Naive B cell (primary cell): ENCODE data around the gene ZIK1. TPM values are rescaled to one million over a fixed set of nuclear protein-coding genes. Genes with fewer than 3 reads are reported as not detected.

Experiments used
- ATAC-seq, 2 donors: fragments of 150-1000 bp; cut with Tn5 transposase; 2 replicates each; pipeline ENCODE4 v1.10.0; 2021; ENCODE audit warnings: low read depth in 2 of 2, mild to moderate bottlenecking in 2 of 2, moderate library complexity in 2 of 2
- DNase-seq: peaks from one replicate; pipeline ENCODE4 v3.0.0; 2022
- H3K27ac Mint-ChIP-seq, 6 donors: one replicate each; pipeline ENCODE4 v1.8.0; 2020 to 2022; ENCODE audit warnings: mild to moderate bottlenecking in 6 of 6, mixed read lengths in 6 of 6, moderate library complexity in 5 of 6, inconsistent platforms in 2 of 6
- H3K27me3 Mint-ChIP-seq, 3 donors: one replicate each; pipeline ENCODE4 v1.8.0; 2021 to 2022; ENCODE audit warnings: mixed read lengths in 3 of 3, mild to moderate bottlenecking in 1 of 3
- H3K36me3 Mint-ChIP-seq, 2 donors: one replicate each; pipeline ENCODE4 v1.8.0; 2020 to 2022; ENCODE audit warnings: mixed read lengths in 2 of 2, inconsistent platforms in 1 of 2, mild to moderate bottlenecking in 1 of 2
- H3K4me1 Mint-ChIP-seq, 3 donors: one replicate each; pipeline ENCODE4 v1.8.0; 2020 to 2022; ENCODE audit warnings: mixed read lengths in 3 of 3, inconsistent platforms in 1 of 3, mild to moderate bottlenecking in 1 of 3, moderate library complexity in 1 of 3
- H3K4me3 Mint-ChIP-seq, 8 donors: one replicate each; pipeline ENCODE4 v1.8.0; 2020 to 2022; ENCODE audit warnings: mild to moderate bottlenecking in 8 of 8, mixed read lengths in 8 of 8, moderate library complexity in 8 of 8, inconsistent platforms in 2 of 8
- H3K9me3 Mint-ChIP-seq, 7 donors: one replicate each; pipeline ENCODE4 v1.8.0; 2020 to 2022; ENCODE audit warnings: mixed read lengths in 7 of 7, mild to moderate bottlenecking in 5 of 7, inconsistent platforms in 2 of 7, moderate library complexity in 1 of 7
- polyA plus RNA-seq, 6 donors: library from polyadenylated mRNA; unstranded; fragments of 300-500 nt; fragmentation: Illumina TruSeq; gene quantifications; one replicate each; pipeline ENCODE4 v1.2.3, GENCODE V29; 2021; ENCODE audit warnings: low read depth in 6 of 6

ZIK1 gene
- polyA plus RNA-seq, 6 donors from 2014 or later, result 14.2 to 22.7 (median 17.8) TPM

DNA sequence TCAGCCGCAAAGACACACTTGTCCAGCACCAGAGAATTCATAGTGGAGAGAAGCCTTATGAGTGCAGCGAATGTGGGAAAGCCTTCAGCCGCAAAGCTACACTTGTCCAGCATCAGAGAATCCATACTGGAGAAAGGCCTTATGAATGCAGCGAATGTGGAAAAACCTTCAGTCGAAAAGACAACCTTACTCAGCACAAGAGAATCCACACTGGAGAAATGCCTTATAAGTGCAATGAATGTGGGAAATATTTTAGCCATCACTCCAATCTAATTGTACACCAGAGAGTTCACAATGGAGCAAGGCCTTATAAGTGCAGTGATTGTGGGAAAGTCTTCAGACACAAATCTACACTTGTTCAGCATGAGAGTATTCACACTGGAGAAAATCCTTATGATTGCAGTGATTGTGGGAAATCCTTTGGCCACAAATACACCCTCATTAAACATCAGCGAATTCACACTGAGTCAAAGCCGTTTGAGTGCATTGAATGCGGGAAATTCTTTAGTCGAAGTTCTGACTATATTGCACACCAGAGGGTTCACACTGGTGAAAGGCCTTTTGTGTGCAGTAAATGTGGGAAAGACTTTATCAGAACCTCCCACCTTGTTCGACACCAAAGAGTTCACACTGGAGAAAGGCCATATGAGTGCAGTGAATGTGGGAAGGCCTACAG is 36.9 kb downstream of the ZIK1 start:
- H3K27ac Mint-ChIP-seq, result peak overlapping the region in 1 of 6 donors; percentile 44
- H3K9me3 Mint-ChIP-seq, result peaks cover 28 to 95% (median 76%) of the 10 kb centered on the region in 7 donors
- H3K4me3 Mint-ChIP-seq, result peak overlapping the region in 1 of 8 donors; percentile 9
- H3K27me3 Mint-ChIP-seq, result no peaks in the 10 kb centered on the region
- peaks cover 19 to 42% (median 26%) of the 10 kb centered on the region in 3 donors for H3K4me1 Mint-ChIP-seq
- no peak for DNase-seq
- ATAC-seq, result no peak
- H3K36me3 Mint-ChIP-seq, result peaks cover 73 to 75% of the 10 kb centered on the region in 2 donors

DNA sequence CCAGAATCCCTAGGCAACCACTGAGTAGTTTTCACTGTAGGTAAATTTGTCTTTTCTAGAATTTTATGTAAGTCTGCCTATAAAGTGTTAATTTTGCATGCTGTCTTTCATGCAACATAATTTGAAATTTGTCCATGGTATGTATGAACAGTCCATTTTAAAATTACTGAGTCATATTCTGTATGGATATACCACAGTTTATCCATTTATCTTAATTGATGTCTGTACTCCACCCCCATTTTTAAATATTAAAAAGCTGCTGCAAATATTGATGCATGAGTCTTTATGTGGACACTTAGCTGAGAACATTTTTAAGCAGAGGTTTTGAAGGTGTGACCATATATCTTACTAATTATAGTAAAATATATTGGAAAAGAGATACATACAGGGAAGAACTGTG is 39.1 kb downstream of the ZIK1 start:
- H3K27ac Mint-ChIP-seq, result no peak overlapping the region
- H3K4me3 Mint-ChIP-seq, result peak overlapping the region in 1 of 8 donors; percentile 10
- no peaks in the 10 kb centered on the region for H3K27me3 Mint-ChIP-seq
- peaks cover 15 to 85% (median 58%) of the 10 kb centered on the region in 7 donors for H3K9me3 Mint-ChIP-seq
- peaks cover 54 to 56% of the 10 kb centered on the region in 2 donors for H3K36me3 Mint-ChIP-seq
- ATAC-seq, result no peak
- peaks cover 3 to 22% (median 11%) of the 10 kb centered on the region in 3 donors for H3K4me1 Mint-ChIP-seq
- DNase-seq, result no peak

DNA sequence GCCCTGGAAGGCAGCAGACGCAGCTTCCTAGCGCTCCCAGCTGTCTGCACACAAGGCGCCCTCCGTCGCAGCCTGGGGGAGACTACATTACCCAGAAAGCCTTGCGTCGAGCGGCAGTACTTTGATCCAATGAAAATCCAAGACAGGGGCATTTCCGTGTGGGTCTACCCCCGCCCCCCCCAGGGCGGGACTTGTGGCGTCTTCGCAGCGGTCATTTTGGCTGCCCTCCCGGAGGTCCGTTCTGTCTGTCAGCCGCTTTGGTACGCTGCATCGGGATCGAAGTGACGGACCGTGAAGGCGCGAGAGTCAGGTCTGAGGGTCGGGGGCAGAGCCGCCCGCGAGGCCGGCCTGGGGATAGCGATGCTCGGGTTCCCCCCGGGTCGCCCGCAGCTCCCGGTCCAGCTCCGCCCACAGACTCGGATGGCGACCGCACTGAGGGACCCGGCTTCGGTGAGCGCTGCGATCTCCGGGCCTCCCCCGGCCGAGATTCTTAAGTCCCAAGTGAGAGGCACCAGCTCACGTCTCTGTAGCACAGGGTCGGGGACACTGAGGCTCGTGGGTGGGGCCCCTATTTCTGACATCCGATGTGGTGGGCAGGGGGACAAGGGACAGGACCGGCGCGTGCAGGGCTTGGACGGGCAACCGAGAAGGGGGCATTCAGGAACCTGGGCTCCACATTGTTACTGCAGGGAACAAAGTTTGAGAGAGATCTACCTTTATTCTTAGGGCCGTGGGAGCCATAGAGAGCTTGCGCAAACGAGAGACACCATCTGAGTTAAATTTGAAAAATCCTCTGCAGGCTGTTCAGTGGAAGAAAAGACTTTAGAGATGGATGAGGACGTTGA is 49.3 kb downstream of the ZIK1 start, which contains the start of gene ZNF211:
Gene ZNF211, plus strand, starts transcription at position 182 of the 845 bp plus-strand sequence. Its CDS starts 179 bp downstream, at position 361.
- peaks cover 20 to 31% (median 21%) of the 10 kb centered on the region in 3 donors for H3K4me1 Mint-ChIP-seq
- H3K9me3 Mint-ChIP-seq, result peaks cover 5 to 23% (median 19%) of the 10 kb centered on the region in 7 donors
- peaks cover 28 to 31% of the 10 kb centered on the region in 2 donors for H3K36me3 Mint-ChIP-seq
- ATAC-seq (peak; percentile 100), DNase-seq (peak; percentile 85)
- H3K4me3 Mint-ChIP-seq, result peak within 1 kb of the TSS; percentile 86 to 98 (median 95)
- H3K27ac Mint-ChIP-seq, result peak within 1 kb of the TSS; percentile 67 to 96 (median 93)
- no peaks in the 10 kb centered on the region for H3K27me3 Mint-ChIP-seq

- Mint-ChIP-seq H3K9me3 (peaks cover 10 to 29% (median 24%) of the 10 kb centered on the region in 7 donors), H3K36me3 (peaks cover 34 to 37% of the 10 kb centered on the region in 2 donors), H3K4me3 (peak overlapping the region; percentile 86 to 98 (median 95)), H3K4me1 (peaks cover 20 to 31% (median 21%) of the 10 kb centered on the region in 3 donors), H3K27me3 (no peaks in the 10 kb centered on the region), H3K27ac (peak overlapping the region in 4 of 6 donors; percentile 83 to 96 (median 93))
- DNase-seq (no peak), ATAC-seq (no peak)
Observed at GRCh38 chr19:57633832-57634131, 49.8 kb downstream of the ZIK1 start.

- no peak for DNase-seq
- ATAC-seq, result no peak
- Mint-ChIP-seq H3K36me3 (peaks cover 65 to 72% of the 10 kb centered on the region in 2 donors), H3K9me3 (peaks cover 25 to 60% (median 55%) of the 10 kb centered on the region in 7 donors), H3K27me3 (no peaks in the 10 kb centered on the region), H3K27ac (no peak overlapping the region), H3K4me3 (peak overlapping the region in 1 of 8 donors; percentile 36), H3K4me1 (peaks cover 20 to 31% (median 21%) of the 10 kb centered on the region in 3 donors)
Observed at GRCh38 chr19:57637379-57637778, 53.4 kb downstream of the ZIK1 start.

DNA sequence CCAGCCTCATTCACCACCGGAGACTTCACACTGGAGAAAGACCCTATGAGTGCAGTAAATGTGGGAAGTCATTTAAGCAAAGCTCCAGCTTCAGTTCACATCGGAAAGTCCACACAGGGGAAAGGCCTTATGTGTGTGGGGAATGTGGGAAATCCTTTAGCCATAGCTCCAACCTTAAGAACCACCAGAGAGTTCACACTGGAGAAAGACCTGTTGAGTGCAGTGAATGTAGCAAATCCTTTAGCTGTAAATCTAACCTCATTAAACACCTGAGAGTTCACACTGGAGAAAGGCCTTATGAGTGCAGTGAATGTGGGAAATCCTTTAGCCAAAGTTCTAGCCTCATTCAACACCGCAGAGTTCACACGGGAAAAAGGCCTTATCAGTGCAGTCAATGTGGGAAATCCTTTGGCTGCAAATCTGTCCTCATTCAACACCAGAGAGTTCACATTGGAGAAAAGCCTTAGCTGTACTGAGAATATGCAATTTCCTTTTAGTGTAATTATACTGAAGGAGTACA is 57.8 kb downstream of the ZIK1 start:
- Mint-ChIP-seq H3K36me3 (peaks cover 56% of the 10 kb centered on the region in 2 donors), H3K27me3 (no peaks in the 10 kb centered on the region), H3K27ac (peak overlapping the region in 1 of 6 donors; percentile 38), H3K4me3 (no peak overlapping the region), H3K4me1 (no peaks in the 10 kb centered on the region), H3K9me3 (peaks cover 25 to 81% (median 47%) of the 10 kb centered on the region in 7 donors)
- DNase-seq (no peak), ATAC-seq (no peak)

DNA sequence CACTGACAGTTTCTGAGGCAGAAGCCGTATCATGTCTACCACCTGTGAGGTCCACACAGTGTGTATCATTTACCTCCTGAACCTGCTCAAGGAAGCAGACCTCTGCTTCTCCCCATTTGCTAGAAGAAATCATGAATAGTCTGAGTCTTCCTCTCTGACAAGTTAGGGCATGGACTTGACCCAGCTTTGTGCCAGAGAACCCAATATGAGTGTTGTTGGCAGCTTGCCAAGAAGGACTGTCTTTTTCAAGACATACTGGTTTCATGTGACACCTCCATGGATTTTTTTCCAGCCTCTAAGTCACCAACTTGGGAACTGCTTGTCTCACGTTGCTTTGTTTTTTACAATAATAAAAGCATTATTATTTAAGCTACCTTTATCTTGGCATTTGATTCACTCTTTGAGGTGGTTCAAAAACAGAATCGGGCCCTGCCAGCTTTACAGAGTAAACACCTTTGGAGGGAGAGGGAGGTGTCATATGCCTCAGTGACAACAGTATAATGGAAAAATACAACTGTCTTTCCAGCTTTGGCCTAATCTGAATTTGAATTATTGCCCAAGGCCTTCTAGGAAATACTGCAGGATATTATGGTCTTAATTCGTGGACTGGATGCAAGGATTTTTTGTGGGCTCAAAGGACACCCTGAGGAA is 58.6 kb downstream of the ZIK1 start:
- peaks cover 49% of the 10 kb centered on the region in 2 donors for H3K36me3 Mint-ChIP-seq

More for the DNA sequence above, 58.6 kb downstream of the ZIK1 start:
- H3K27ac Mint-ChIP-seq, result peak overlapping the region in 1 of 6 donors; percentile 24
- H3K4me1 Mint-ChIP-seq, result no peaks in the 10 kb centered on the region
- ATAC-seq (no peak), DNase-seq (no peak)
- H3K4me3 Mint-ChIP-seq, result no peak overlapping the region
- peaks cover 20 to 73% (median 40%) of the 10 kb centered on the region in 7 donors for H3K9me3 Mint-ChIP-seq
- no peaks in the 10 kb centered on the region for H3K27me3 Mint-ChIP-seq

Other genes starting within 250 kb of the ZIK1 start
- 1 to 10 TPM; 4.1 to 8.4 (median 5.0) TPM for gene ZNF304, start 232.9 kb upstream of the ZIK1 start, polyA plus RNA-seq
- gene TRAPPC2B, start 220.6 kb upstream of the ZIK1 start, polyA plus RNA-seq, result 10 to 100 TPM; 35.5 to 91.3 (median 45.8) TPM
- 1 to 10 TPM in 3 of 6 donors, under 1 TPM in 2, not detected in 1; 0.71 to 2.5 (median 1.2) TPM for gene ZNF547, start 220.6 kb upstream of the ZIK1 start, polyA plus RNA-seq
- 10 to 100 TPM; 17.4 to 28.4 (median 23.3) TPM for gene ZNF548, start 194.3 kb upstream of the ZIK1 start, polyA plus RNA-seq
- gene ZNF17, start 173.0 kb upstream of the ZIK1 start, polyA plus RNA-seq, result 10 to 100 TPM in 3 of 6 donors, 1 to 10 TPM in 3; 6.1 to 13.0 (median 9.6) TPM
- 10 to 100 TPM in 4 of 6 donors, 1 to 10 TPM in 2; 3.7 to 23.2 (median 14.4) TPM for gene ZNF749, start 148.8 kb upstream of the ZIK1 start, polyA plus RNA-seq
- 1 to 10 TPM in 2 of 6 donors, under 1 TPM in 4; 0.39 to 1.4 (median 0.88) TPM for gene VN1R1, start 127.0 kb upstream of the ZIK1 start, polyA plus RNA-seq
- 1 to 10 TPM; 4.3 to 9.7 (median 6.8) TPM for gene ZNF772, start 106.6 kb upstream of the ZIK1 start, polyA plus RNA-seq
- gene ZNF419, start 96.4 kb upstream of the ZIK1 start, polyA plus RNA-seq, result 10 to 100 TPM in 4 of 6 donors, 1 to 10 TPM in 2; 7.0 to 15.7 (median 12.1) TPM
- gene ZNF773, start 84.2 kb upstream of the ZIK1 start, polyA plus RNA-seq, result 10 to 100 TPM; 10.1 to 25.5 (median 13.1) TPM
- gene ZNF549, start 56.8 kb upstream of the ZIK1 start, polyA plus RNA-seq, result 10 to 100 TPM in 3 of 6 donors, 1 to 10 TPM in 3; 3.3 to 14.2 (median 9.5) TPM
- gene ZNF550, start 24.3 kb upstream of the ZIK1 start, polyA plus RNA-seq, result 10 to 100 TPM in 3 of 6 donors, 1 to 10 TPM in 3; 3.8 to 19.8 (median 9.4) TPM
- gene ZNF416, start 5.2 kb upstream of the ZIK1 start, polyA plus RNA-seq, result 1 to 10 TPM; 3.4 to 9.7 (median 7.7) TPM
- gene ZNF530, start 15.7 kb downstream of the ZIK1 start, polyA plus RNA-seq, result 10 to 100 TPM in 2 of 6 donors, 1 to 10 TPM in 4; 4.1 to 14.7 (median 7.2) TPM
- gene ZNF134, start 30.1 kb downstream of the ZIK1 start, polyA plus RNA-seq, result 10 to 100 TPM; 17.2 to 32.7 (median 20.6) TPM
- gene ZNF211, start 49.0 kb downstream of the ZIK1 start, polyA plus RNA-seq, result 10 to 100 TPM in 5 of 6 donors, not detected in 1; 17.0 to 27.4 (median 20.9) TPM
- gene ZSCAN4, start 84.8 kb downstream of the ZIK1 start, polyA plus RNA-seq, result not detected
- 10 to 100 TPM in 3 of 6 donors, 1 to 10 TPM in 2, under 1 TPM in 1; 0.91 to 14.1 (median 9.8) TPM for gene ZNF551, start 97.8 kb downstream of the ZIK1 start, polyA plus RNA-seq
- gene ZNF154, start 125.1 kb downstream of the ZIK1 start, polyA plus RNA-seq, result 10 to 100 TPM in 2 of 6 donors, 1 to 10 TPM in 4; 4.3 to 12.9 (median 6.0) TPM
- 10 to 100 TPM; 25.2 to 41.6 (median 30.4) TPM for gene ZNF671, start 143.5 kb downstream of the ZIK1 start, polyA plus RNA-seq
- gene ZNF776, start 162.7 kb downstream of the ZIK1 start, polyA plus RNA-seq, result 10 to 100 TPM; 11.9 to 18.4 (median 15.1) TPM
- gene ZNF586, start 185.5 kb downstream of the ZIK1 start, polyA plus RNA-seq, result 10 to 100 TPM; 17.1 to 29.8 (median 24.1) TPM
- gene ZNF552, start 230.8 kb downstream of the ZIK1 start, polyA plus RNA-seq, result 10 to 100 TPM in 2 of 6 donors, 1 to 10 TPM in 4; 4.1 to 15.2 (median 6.3) TPM
- gene ZNF587B, start 246.2 kb downstream of the ZIK1 start, polyA plus RNA-seq, result 1 to 10 TPM in 5 of 6 donors, not detected in 1; 1.3 to 3.0 (median 1.5) TPM